ENCODE results near the gene RANBP6. TPM values are rescaled to one million over a fixed set of nuclear protein-coding genes. Genes with fewer than 3 reads are reported as not detected.

Gene RANBP6
- total RNA-seq, 4 donors from 2014 or later, result 6.0 to 11.6 (median 8.3) TPM

DNA sequence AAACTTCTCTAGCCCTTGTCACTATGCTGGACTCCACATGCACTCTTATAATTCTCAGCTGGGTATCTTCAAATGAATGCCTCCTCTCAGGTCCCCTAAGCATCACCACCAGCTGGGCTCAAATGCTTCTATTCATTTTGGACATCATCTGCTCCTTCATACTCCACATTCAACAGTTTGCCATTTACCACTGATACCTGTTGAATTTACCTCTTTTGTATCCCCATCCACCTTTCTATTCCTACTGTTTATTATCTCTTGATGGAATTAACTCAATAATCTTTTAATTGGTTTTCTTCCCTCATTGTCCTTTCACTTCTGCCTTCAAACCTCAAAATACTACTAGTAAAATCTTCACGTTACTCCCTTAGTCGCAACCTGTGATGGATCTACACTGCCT is 14.5 kb downstream of the RANBP6 start:
- H3K4me3 ChIP-seq, result no peak overlapping the region
- DNase-seq, result no peak
- TF ChIP-seq, protein P1, sequence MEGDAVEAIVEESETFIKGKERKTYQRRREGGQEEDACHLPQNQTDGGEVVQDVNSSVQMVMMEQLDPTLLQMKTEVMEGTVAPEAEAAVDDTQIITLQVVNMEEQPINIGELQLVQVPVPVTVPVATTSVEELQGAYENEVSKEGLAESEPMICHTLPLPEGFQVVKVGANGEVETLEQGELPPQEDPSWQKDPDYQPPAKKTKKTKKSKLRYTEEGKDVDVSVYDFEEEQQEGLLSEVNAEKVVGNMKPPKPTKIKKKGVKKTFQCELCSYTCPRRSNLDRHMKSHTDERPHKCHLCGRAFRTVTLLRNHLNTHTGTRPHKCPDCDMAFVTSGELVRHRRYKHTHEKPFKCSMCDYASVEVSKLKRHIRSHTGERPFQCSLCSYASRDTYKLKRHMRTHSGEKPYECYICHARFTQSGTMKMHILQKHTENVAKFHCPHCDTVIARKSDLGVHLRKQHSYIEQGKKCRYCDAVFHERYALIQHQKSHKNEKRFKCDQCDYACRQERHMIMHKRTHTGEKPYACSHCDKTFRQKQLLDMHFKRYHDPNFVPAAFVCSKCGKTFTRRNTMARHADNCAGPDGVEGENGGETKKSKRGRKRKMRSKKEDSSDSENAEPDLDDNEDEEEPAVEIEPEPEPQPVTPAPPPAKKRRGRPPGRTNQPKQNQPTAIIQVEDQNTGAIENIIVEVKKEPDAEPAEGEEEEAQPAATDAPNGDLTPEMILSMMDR (IDR thresholded peaks at IDR 0.05), result no peak
- no peak for TF ChIP-seq POLR2A (IDR thresholded peaks at IDR 0.05)
- H3K9me3 ChIP-seq, result no peaks in the 10 kb centered on the region
- no peak overlapping the region for H3K27ac ChIP-seq
- H3K4me1 ChIP-seq, result peaks cover 0 to 14% (median 3%) of the 10 kb centered on the region in 4 donors
- H3K36me3 ChIP-seq, result peaks cover 0 to 4% (median 0%) of the 10 kb centered on the region in 3 donors
- no peaks in the 10 kb centered on the region for H3K27me3 ChIP-seq

DNA sequence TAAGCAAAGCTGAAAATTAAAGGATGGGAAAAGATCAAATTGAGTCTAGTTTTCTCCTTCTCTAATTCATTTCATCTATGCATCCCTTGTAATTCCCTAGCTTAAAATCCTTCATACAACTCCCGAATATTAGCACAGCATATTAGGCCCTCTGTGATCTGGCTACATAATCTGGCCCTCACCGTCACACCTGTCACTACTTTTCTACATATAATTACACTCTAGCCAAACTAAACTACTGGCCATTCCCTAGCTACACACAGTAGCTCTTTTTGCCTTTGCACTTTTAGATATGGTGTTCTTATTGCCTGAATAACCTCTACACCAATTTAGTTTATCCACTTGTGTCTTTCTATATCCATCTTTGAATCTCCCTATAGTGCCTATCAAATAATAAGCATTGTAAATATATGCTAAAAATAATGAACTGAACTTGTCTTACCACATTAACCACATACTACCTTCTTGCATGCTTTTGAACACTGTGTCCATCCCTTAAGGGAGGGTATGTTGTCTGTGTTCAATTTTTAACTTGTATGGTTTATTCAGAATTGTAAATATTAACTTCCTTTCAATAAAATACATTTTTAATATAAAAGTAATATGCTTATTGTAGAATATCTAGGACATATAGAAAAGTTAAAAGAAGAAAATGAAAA is 15.9 kb downstream of the RANBP6 start:
- DNase-seq, result no peak
- Histone ChIP-seq H3K4me1 (peaks cover 0 to 2% (median 0%) of the 10 kb centered on the region in 4 donors), H3K9me3 (no peaks in the 10 kb centered on the region), H3K27me3 (no peaks in the 10 kb centered on the region), H3K27ac (no peak overlapping the region), H3K36me3 (no peaks in the 10 kb centered on the region), H3K4me3 (no peak overlapping the region)
- no peak for TF ChIP-seq POLR2A (IDR thresholded peaks at IDR 0.05)
- TF ChIP-seq, protein P1 (IDR thresholded peaks at IDR 0.05), result no peak

DNA sequence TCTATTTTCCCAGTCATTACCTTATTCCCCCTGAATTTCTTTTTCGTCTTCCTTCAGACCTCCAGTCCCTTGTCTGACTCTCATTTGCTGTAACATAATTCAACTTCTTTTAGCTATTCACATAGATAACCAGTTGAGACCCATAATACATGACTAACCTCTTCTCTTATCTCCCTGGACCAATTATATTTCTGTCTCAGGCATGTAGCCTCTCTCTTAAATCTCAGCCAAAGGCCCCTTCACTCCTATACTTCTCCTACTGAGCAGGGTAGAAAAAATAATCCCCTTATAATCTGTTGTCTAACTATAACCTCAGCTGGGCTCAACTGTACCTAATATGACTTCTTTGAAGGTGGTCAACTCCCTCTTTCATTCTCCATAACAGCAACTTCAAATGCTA is 20.9 kb downstream of the RANBP6 start:
- Histone ChIP-seq H3K36me3 (no peaks in the 10 kb centered on the region), H3K27ac (no peak overlapping the region), H3K4me3 (no peak overlapping the region), H3K9me3 (no peaks in the 10 kb centered on the region), H3K27me3 (no peaks in the 10 kb centered on the region), H3K4me1 (peaks cover 0 to 4% (median 0%) of the 10 kb centered on the region in 4 donors)
- TF ChIP-seq, protein P1 (IDR thresholded peaks at IDR 0.05), result no peak
- TF ChIP-seq POLR2A (IDR thresholded peaks at IDR 0.05), result no peak
- DNase-seq, result no peak

DNA sequence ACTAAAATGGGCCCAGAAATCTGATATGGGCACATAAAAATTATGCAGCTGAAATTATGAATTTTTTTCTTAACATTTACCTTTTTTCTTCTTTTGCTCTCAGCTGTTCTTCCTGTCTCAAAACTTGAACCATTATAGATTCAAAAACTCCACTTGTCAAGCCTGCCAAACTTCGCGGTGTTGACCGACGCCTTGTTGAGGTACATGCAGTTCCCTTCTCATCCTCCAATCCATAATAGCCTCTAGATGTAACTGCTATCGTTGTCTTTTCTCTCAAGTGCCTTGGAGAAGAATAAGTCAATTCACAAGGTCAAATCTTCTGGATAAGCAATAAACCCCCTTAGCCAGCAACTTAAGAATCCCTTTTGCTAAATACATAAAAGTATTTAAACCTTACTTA is 27.2 kb downstream of the RANBP6 start:
- peaks cover 0 to 23% (median 0%) of the 10 kb centered on the region in 3 donors for H3K36me3 ChIP-seq
- no peak for DNase-seq
- TF ChIP-seq, protein P1 (IDR thresholded peaks at IDR 0.05), result no peak
- TF ChIP-seq POLR2A (IDR thresholded peaks at IDR 0.05), result no peak
- no peak overlapping the region for H3K27ac ChIP-seq
- no peaks in the 10 kb centered on the region for H3K9me3 ChIP-seq
- H3K4me1 ChIP-seq, result peaks cover 0 to 4% (median 0%) of the 10 kb centered on the region in 4 donors
- H3K27me3 ChIP-seq, result no peaks in the 10 kb centered on the region
- H3K4me3 ChIP-seq, result no peak overlapping the region

DNA sequence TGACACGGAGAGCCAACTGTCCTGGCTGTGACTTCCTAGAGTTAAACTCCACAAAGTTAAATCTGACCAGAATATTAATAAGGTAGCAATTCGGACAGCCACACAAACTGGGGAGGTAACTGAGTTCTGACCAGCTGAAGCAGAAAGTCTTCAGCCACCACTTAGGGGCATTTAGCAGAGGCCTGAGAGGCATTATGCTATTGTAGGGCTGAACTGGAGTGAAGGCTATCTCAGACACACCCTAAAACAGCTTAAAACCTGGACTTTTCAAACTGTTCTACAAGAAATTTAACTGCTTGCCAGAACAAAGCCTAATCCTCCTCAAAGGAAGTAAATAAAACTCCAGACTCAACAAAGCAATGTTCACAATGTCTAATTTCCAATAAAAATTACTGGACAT is 32.4 kb downstream of the RANBP6 start:
- Histone ChIP-seq H3K4me3 (no peak overlapping the region), H3K4me1 (no peaks in the 10 kb centered on the region), H3K36me3 (peaks cover 0 to 26% (median 0%) of the 10 kb centered on the region in 3 donors), H3K27ac (no peak overlapping the region), H3K9me3 (no peaks in the 10 kb centered on the region), H3K27me3 (no peaks in the 10 kb centered on the region)
- TF ChIP-seq POLR2A (IDR thresholded peaks at IDR 0.05), result no peak
- TF ChIP-seq, protein P1 (IDR thresholded peaks at IDR 0.05), result no peak
- no peak for DNase-seq
